ENCODE results near the gene TMSB4X.

GRCh38 chrX:13024986-13025385, 50.1 kb downstream of the TMSB4X start:
- TF ChIP-seq, protein P1, sequence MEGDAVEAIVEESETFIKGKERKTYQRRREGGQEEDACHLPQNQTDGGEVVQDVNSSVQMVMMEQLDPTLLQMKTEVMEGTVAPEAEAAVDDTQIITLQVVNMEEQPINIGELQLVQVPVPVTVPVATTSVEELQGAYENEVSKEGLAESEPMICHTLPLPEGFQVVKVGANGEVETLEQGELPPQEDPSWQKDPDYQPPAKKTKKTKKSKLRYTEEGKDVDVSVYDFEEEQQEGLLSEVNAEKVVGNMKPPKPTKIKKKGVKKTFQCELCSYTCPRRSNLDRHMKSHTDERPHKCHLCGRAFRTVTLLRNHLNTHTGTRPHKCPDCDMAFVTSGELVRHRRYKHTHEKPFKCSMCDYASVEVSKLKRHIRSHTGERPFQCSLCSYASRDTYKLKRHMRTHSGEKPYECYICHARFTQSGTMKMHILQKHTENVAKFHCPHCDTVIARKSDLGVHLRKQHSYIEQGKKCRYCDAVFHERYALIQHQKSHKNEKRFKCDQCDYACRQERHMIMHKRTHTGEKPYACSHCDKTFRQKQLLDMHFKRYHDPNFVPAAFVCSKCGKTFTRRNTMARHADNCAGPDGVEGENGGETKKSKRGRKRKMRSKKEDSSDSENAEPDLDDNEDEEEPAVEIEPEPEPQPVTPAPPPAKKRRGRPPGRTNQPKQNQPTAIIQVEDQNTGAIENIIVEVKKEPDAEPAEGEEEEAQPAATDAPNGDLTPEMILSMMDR (IDR thresholded peaks at IDR 0.05; ENCODE audit: borderline replicate concordance, extremely low read depth, low read length, poor library complexity, severe bottlenecking), result no peak
- no peak for TF ChIP-seq EZH2 (IDR thresholded peaks at IDR 0.05; ENCODE audit: borderline replicate concordance, low read depth, low read length, severe bottlenecking)

All from DND-41 (cell line).